ENCODE data around the gene OR2Y1. TPM values are rescaled to one million over a fixed set of nuclear protein-coding genes. Genes with fewer than 3 reads are reported as not detected.
A peak's percentile ranks its signal among the peaks of the same experiment; 100 is the strongest.

The OR2Y1 gene
- total and polyA plus RNA-seq, 2 of the 4 experiments (the other 2 are of a cell fraction) = not detected

DNA sequence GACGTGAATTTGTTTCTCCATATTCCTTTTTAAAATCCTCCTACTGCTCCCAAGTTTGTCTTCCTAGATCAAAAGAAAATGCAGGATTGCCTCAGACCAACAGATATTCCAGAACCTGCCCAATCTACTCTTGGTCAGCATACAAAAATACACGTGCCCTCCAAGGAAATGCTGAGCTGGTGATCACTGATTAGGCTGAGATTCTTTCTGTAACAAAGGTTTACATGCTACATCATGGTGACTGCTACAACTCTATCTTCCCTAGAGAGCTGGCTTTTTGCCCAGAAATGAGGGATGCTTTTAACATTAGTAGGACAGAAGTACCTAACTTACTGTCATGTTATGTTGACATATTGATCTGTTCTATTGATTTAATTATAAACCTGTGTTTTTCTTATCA lies 35.5 kb downstream of the OR2Y1 start:
- H4K91ac ChIP-seq (ENCODE audit: insufficient read depth, low read depth, low read length) = no peak overlapping the region
- no peak for ATAC-seq (ENCODE audit: low read depth)
- H2AFZ ChIP-seq (replicated peaks; ENCODE audit: low read length, poor library complexity) = no peak overlapping the region
- H2BK120ac ChIP-seq (ENCODE audit: low read depth, low read length) = no peak overlapping the region
- no CpG with 5 or more reads among the region's 2 CpGs for WGBS, 2 experiments (ENCODE audit: extremely low coverage in 2 of 2, insufficient read length in 1 of 2)
- H3K23ac ChIP-seq (ENCODE audit: low read depth, low read length) = no peak overlapping the region
- TF ChIP-seq NFE2L2 (IDR thresholded peaks at IDR 0.05; ENCODE audit: low read depth, low read length) = no peak
- no peak for TF ChIP-seq MXI1 (IDR thresholded peaks at IDR 0.05; ENCODE audit: borderline replicate concordance, low read depth, low read length)
- no peak for TF ChIP-seq CEBPB (IDR thresholded peaks at IDR 0.05; ENCODE audit: low read depth, low read length)
- no peak for TF ChIP-seq RAD21 (IDR thresholded peaks at IDR 0.05; ENCODE audit: low read length)
- no peak for TF ChIP-seq CHD1 (IDR thresholded peaks at IDR 0.05; ENCODE audit: low read depth, low read length)
- TF ChIP-seq, protein P1, sequence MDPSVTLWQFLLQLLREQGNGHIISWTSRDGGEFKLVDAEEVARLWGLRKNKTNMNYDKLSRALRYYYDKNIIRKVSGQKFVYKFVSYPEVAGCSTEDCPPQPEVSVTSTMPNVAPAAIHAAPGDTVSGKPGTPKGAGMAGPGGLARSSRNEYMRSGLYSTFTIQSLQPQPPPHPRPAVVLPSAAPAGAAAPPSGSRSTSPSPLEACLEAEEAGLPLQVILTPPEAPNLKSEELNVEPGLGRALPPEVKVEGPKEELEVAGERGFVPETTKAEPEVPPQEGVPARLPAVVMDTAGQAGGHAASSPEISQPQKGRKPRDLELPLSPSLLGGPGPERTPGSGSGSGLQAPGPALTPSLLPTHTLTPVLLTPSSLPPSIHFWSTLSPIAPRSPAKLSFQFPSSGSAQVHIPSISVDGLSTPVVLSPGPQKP (IDR thresholded peaks at IDR 0.05; ENCODE audit: borderline replicate concordance, low read depth, low read length) = no peak
- no peak for TF ChIP-seq SMC3 (IDR thresholded peaks at IDR 0.05; ENCODE audit: low read depth, low read length)
- no peak for TF ChIP-seq MAFK (IDR thresholded peaks at IDR 0.05; ENCODE audit: low read depth, low read length)
- no peak for TF ChIP-seq RCOR1 (IDR thresholded peaks at IDR 0.05; ENCODE audit: insufficient replicate concordance, low read length)
- no peak for TF ChIP-seq FOS (IDR thresholded peaks at IDR 0.05; ENCODE audit: low read depth, low read length)
- TF ChIP-seq USF2 (IDR thresholded peaks at IDR 0.05; ENCODE audit: low read depth, low read length) = no peak
- TF ChIP-seq CTCF (conservative IDR thresholded peaks at IDR 0.05; ENCODE audit: low read depth, low read length) = no peak
- TF ChIP-seq MAZ (IDR thresholded peaks at IDR 0.05; ENCODE audit: borderline replicate concordance, low read depth, low read length) = no peak
- no peaks in the 10 kb centered on the region for H3K79me1 ChIP-seq (ENCODE audit: low read depth in 1 of 2, low read length in 2 of 2)
- H2AK5ac ChIP-seq (ENCODE audit: low read depth, low read length) = no peak overlapping the region
- POLR2A ChIA-PET (ENCODE audit: unreplicated experiment) = no interaction called here
- CTCF ChIA-PET = interaction anchor here (0.5 to 0.9 kb wide), 2 partner anchors 14 to 259 kb away, joined by 3 read pairs; no protein-coding TSS in a partner anchor
- H3K27ac ChIP-seq (ENCODE audit: insufficient read depth, low read length) = no peak overlapping the region
- no peak overlapping the region for H3K18ac ChIP-seq (ENCODE audit: low read depth, low read length)
- no peak overlapping the region for H3K4me3 ChIP-seq (ENCODE audit: insufficient read depth, low read depth, low read length)
- H3K56ac ChIP-seq (ENCODE audit: extremely low read depth, insufficient read depth, low read length) = no peak overlapping the region
- H3K9ac ChIP-seq (ENCODE audit: low read depth, low read length) = no peak overlapping the region
- H3K9me1 ChIP-seq (ENCODE audit: insufficient read depth, low read length) = no peaks in the 10 kb centered on the region
- no peak overlapping the region for H3K4me2 ChIP-seq (ENCODE audit: low read depth, low read length)
- no peak overlapping the region for H3K4ac ChIP-seq (ENCODE audit: low read depth, low read length)
- H3K14ac ChIP-seq (replicated peaks; ENCODE audit: low read depth, low read length) = no peak overlapping the region
- no peaks in the 10 kb centered on the region for H3K9me3 ChIP-seq (ENCODE audit: control insufficient read depth, insufficient read depth, low read length)
- no peaks in the 10 kb centered on the region for H3K27me3 ChIP-seq (ENCODE audit: control insufficient read depth, insufficient read depth, low read length)
- intact Hi-C loops (cut with micrococcal nuclease) = no loop called here
- peak; percentile 7 for DNase-seq
- H4K20me1 ChIP-seq (ENCODE audit: insufficient read depth, low read length) = no peaks in the 10 kb centered on the region
- in situ Hi-C loops (cut with MboI; ENCODE audit: low sequenced_read_pairs) = no loop called here
- dilution Hi-C loops (cut with HindIII; ENCODE audit: low sequenced_read_pairs, unreplicated experiment) = no loop called here
- no TSS peak for BruUV-seq (replicated peaks)
- H4K8ac ChIP-seq (ENCODE audit: low read depth in 2 of 2, low read length in 2 of 2) = no peak overlapping the region
- H2BK15ac ChIP-seq (ENCODE audit: low read depth, low read length) = no peak overlapping the region
- H4K5ac ChIP-seq (ENCODE audit: low read depth, low read length) = no peak overlapping the region
- H3K36me3 ChIP-seq (ENCODE audit: control insufficient read depth, insufficient read depth, low read length) = no peaks in the 10 kb centered on the region
- no peak overlapping the region for H2AK9ac ChIP-seq (replicated peaks; ENCODE audit: low read depth, low read length, poor library complexity)
- no peak overlapping the region for H2BK5ac ChIP-seq (ENCODE audit: low read depth, low read length, poor library complexity, severe bottlenecking)
- no peak overlapping the region for H2BK20ac ChIP-seq (ENCODE audit: low read depth, low read length)
- no peaks in the 10 kb centered on the region for H3K4me1 ChIP-seq (ENCODE audit: control insufficient read depth, insufficient read depth, low read length)
